Activated effector memory CD4-positive, alpha-beta T cell treated with Interleukin-2 at 50 U/mL for 16 hours (primary cell): ENCODE data around the gene KRTAP9-7.

Experiments used
- DNase-seq: peaks from one replicate; pipeline ENCODE4 v3.0.0-alpha.2; 2020

Gene KRTAP9-7

GRCh38 chr17:41322903-41323895, 47.7 kb downstream of the KRTAP9-7 start:
- DNase-seq: no peak

DNA sequence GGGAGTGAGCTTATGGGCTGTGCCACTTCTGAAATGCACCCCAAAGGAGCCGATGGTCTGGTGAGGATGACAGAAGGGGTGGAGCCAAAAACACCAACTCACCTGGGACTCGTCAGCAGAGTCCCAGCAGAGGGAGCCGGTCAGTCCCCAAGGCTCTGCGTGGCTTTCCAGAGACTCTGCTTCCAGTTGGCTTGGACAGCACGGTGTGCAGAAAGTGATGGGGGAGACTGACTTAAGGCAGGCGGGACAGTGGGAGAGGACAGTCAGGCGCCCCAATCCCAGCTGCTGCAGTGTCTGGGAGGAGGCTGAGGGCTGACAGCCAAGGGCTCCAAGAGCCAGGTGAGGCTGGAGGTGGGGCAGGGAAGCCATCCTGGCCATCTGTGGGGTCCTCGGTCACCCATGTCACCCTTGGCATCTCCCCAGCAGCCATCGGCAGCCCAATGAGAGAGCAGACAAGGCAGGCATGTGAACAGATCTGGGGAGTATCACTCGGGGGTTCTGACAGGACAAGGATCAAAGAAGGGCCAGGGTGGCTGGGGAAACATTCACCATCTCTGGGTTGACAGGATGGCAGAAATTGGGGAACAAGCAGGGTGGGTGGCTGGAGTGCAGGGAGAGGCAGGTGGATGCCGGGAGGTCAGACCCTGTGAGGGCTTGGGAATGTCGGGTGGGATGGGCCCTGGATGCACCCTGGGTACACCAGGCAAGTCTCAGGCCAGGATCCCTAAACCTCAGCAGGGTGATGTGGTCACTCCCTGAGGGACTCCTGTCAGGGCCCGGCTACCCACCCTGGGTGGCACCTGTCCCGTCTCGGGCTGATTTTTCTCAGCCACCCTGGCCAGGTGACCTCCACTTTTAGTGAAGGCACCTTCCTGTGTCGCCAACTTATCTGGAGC, 48.9 kb downstream of the KRTAP9-7 start:
- DNase-seq: no peak

GRCh38 chr17:41325126-41325525, 49.6 kb downstream of the KRTAP9-7 start:
- DNase-seq: no peak

DNA sequence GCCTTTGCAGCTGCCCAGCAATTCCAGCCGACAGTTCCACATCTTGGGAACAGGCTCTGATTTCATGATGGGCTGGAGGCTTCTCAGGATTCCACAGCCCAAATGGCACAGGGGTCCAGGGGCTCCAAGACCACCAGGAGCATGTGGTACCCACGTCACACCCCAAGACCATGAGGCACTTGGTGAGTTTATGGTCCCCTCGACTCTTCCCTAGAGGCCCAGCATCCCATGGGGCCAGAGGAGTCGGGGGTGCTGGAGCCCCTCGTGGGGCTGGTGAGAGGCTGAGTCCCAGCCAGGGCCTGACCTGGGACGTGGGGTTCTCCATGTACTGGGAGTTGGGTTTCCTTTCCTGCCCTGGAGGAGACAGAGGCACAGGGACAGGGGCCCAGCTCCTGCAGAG, 50.1 kb downstream of the KRTAP9-7 start:
- DNase-seq: no peak
